HG03196 (cell line): Measurements from ENCODE around the gene FAM118B.

ENCODE experiments used
- ATAC-seq: cut with Tn5 transposase; IDR thresholded peaks from one replicate; pipeline ENCODE4 v1.9.1; 2021; ENCODE audit not compliant: unreplicated experiment

Gene FAM118B

GRCh38 chr11:126211236-126212088, at the start of gene FAM118B, which contains the start of gene RPUSD4:
Gene FAM118B (plus strand): TSS chr11:126211782. CDS start chr11:126235002, 23,220 bp downstream.
Gene RPUSD4 (minus strand): TSS chr11:126211650. CDS start chr11:126211638, 12 bp downstream.
- peak; percentile 96 for ATAC-seq

- ATAC-seq = no peak
These were observed 49.1 kb upstream of the FAM118B start for GRCh38 chr11:126162306-126163030.

- ATAC-seq = no peak
These were observed 48.4 kb upstream of the FAM118B start for GRCh38 chr11:126163074-126163700.

GRCh38 chr11:126163779-126164178, 47.8 kb upstream of the FAM118B start:
- no peak for ATAC-seq

GRCh38 chr11:126164781-126165180, 46.8 kb upstream of the FAM118B start:
- no peak for ATAC-seq

GRCh38 chr11:126165311-126165720, 46.3 kb upstream of the FAM118B start:
- no peak for ATAC-seq

- no peak for ATAC-seq
These were observed 45.8 kb upstream of the FAM118B start for GRCh38 chr11:126165757-126166156.

- ATAC-seq = no peak
These were observed 45.2 kb upstream of the FAM118B start for GRCh38 chr11:126166413-126166812.

- no peak for ATAC-seq
These were observed 44.1 kb upstream of the FAM118B start for GRCh38 chr11:126167488-126167887.

GRCh38 chr11:126169291-126169690, 42.3 kb upstream of the FAM118B start:
- no peak for ATAC-seq

- ATAC-seq = no peak
These were observed 39.0 kb upstream of the FAM118B start for GRCh38 chr11:126172596-126173038.

- ATAC-seq = no peak
These were observed 38.3 kb upstream of the FAM118B start for GRCh38 chr11:126173257-126173656.

GRCh38 chr11:126174816-126175215, 36.8 kb upstream of the FAM118B start:
- ATAC-seq = no peak

- no peak for ATAC-seq
These were observed 36.2 kb upstream of the FAM118B start for GRCh38 chr11:126175393-126175792.

GRCh38 chr11:126176853-126177470, 34.6 kb upstream of the FAM118B start:
- ATAC-seq = no peak

GRCh38 chr11:126181939-126182730, 29.4 kb upstream of the FAM118B start:
- no peak for ATAC-seq

GRCh38 chr11:126182787-126183445, 28.7 kb upstream of the FAM118B start:
- no peak for ATAC-seq

GRCh38 chr11:126185259-126186024, 26.1 kb upstream of the FAM118B start:
- ATAC-seq = no peak
